PC-3 (cell line): ENCODE results near the gene NPLOC4. TPM values are rescaled to one million over a fixed set of nuclear protein-coding genes. Genes with fewer than 3 reads are reported as not detected.

Experiments used
- ATAC-seq: fragments of 200-7000 bp; cut with Tn5 transposase; 2 replicates; pipeline ENCODE4 v1.9.1; 2020; ENCODE audit warnings: mild to moderate bottlenecking, moderate library complexity
- BruUV-seq: library from RNA; stranded (reverse); fragments of 400-500 nt; replicated peaks from 2 replicates; lab custom pipeline; 2021; lab: Mats Ljungman, UMichigan
- CTCF ChIA-PET: fragments of 300-600 bp; sonication (Branson Sonifier 250); formaldehyde crosslinking; loops from one replicate; lab custom pipeline; 2022; ENCODE audit warnings: antibody characterized with exemption; lab: Charles Lee
- POLR2A ChIA-PET: fragments of 300-600 bp; sonication (Branson Sonifier 250); formaldehyde crosslinking; loops from one replicate; lab custom pipeline; 2022; ENCODE audit warnings: antibody characterized with exemption; ENCODE audit not compliant: unreplicated experiment; lab: Charles Lee
- DNase-seq: peaks from one replicate; pipeline ENCODE4 v3.0.0-alpha.2; 2015
- H2AFZ ChIP-seq: fragments of 300-600 bp; sonication (generic); 2 replicates; pipeline ENCODE4 v1.6.0; 2016; ENCODE audit warnings: antibody characterized with exemption, low read length
- H3F3A ChIP-seq: fragments of 300-600 bp; sonication (generic); one replicate; pipeline ENCODE4 v1.6.0; 2017; ENCODE audit warnings: antibody characterized with exemption, low read length, control low read depth, mild to moderate bottlenecking; ENCODE audit not compliant: unreplicated experiment
- H3K27ac ChIP-seq: fragments of 300-600 bp; sonication (generic); 2 replicates; pipeline ENCODE4 v1.5.1; 2016; ENCODE audit warnings: mild to moderate bottlenecking, low read length
- H3K27me3 ChIP-seq: fragments of 300-600 bp; sonication (generic); 2 replicates; pipeline ENCODE4 v1.6.1; 2016; ENCODE audit warnings: low read length, mixed read lengths
- H3K36me3 ChIP-seq: fragments of 300-600 bp; sonication (generic); 2 replicates; pipeline ENCODE4 v1.6.1; 2016; ENCODE audit warnings: low read depth, mixed run types, low read length, mixed read lengths
- H3K4me1 ChIP-seq: fragments of 300-600 bp; sonication (generic); 2 replicates; pipeline ENCODE4 v1.5.1; 2016; ENCODE audit warnings: low read length; ENCODE audit not compliant: insufficient read depth
- H3K4me2 ChIP-seq: fragments of 300-600 bp; sonication (generic); 2 replicates; pipeline ENCODE4 v1.6.0; 2016; ENCODE audit warnings: low read length
- H3K4me3 ChIP-seq: fragments of 300-600 bp; sonication (generic); 2 replicates; pipeline ENCODE4 v1.5.1; 2016; ENCODE audit warnings: mild to moderate bottlenecking, low read length, mixed read lengths
- H3K79me2 ChIP-seq: fragments of 300-600 bp; sonication (generic); 2 replicates; pipeline ENCODE4 v1.6.1; 2017; ENCODE audit warnings: low read length, mixed read lengths
- H3K9ac ChIP-seq: fragments of 300-600 bp; sonication (generic); 2 replicates; pipeline ENCODE4 v1.6.0; 2016; ENCODE audit warnings: mild to moderate bottlenecking, low read length
- H3K9me2 ChIP-seq: fragments of 300-600 bp; sonication (generic); replicated peaks from 2 replicates; pipeline ENCODE4 v1.6.1; 2016; ENCODE audit warnings: mixed run types, low read length, mixed read lengths
- H3K9me3 ChIP-seq: fragments of 300-600 bp; sonication (generic); 2 replicates; pipeline ENCODE4 v1.6.1; 2016; ENCODE audit warnings: low read length, mixed read lengths
- H4K20me1 ChIP-seq: fragments of 300-600 bp; sonication (generic); 2 replicates; pipeline ENCODE4 v1.6.1; 2016; ENCODE audit warnings: low read length, mixed read lengths
- EZH2 ChIP-seq: fragments of 300-600 bp; sonication (generic); IDR thresholded peaks from one replicate; pipeline ENCODE4 v1.6.1; 2017; ENCODE audit warnings: antibody characterized with exemption, mild to moderate bottlenecking, low read length; ENCODE audit not compliant: unreplicated experiment
- EZH2phosphoT487 ChIP-seq: fragments of 300-600 bp; sonication (generic); IDR thresholded peaks from 2 replicates; pipeline ENCODE4 v1.6.1; 2018; ENCODE audit warnings: mild to moderate bottlenecking, antibody characterized with exemption, low read length, borderline replicate concordance
- intact Hi-C: fragments of 100-400 bp; cut with micrococcal nuclease; formaldehyde crosslinking; loops from 2 replicates; pipeline ENCODE4 v1.9.0; 2023
- total RNA-seq: library from RNA; depleted of rRNA; stranded (reverse); fragments of >200 nt; gene quantifications from 2 replicates; pipeline ENCODE4 v1.2.3, GENCODE V29; 2014
- TF ChIP-seq, protein P1 (sequence below): fragments of 300-600 bp; sonication (generic); conservative IDR thresholded peaks from 2 replicates; pipeline ENCODE4 v1.5.1; 2017; ENCODE audit warnings: antibody characterized with exemption, low read depth, mild to moderate bottlenecking, low read length

The NPLOC4 gene
- total RNA-seq, 1 experiment from 2014 or later = 109 TPM

DNA sequence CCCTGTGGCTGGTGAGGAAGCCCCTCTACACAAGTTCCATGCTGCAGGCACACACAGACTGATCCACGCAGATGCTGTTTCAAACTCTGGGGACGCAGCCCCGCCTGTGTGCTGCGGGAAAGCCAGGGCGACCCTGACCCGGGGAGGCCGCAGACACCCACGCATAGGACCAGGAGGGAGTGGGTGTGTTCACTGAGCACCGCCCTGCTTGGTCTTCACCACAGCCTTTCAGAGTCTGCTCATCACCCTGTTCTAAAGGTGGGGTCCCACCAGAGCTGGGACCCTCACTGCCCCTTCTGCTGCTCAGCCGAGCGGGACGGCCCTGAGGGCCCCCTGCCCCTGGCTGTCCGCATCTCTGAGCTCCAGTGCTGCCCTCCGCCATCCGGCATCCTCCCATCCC is 7.6 kb upstream of the NPLOC4 start:
- H3K9me2 ChIP-seq = no peaks in the 10 kb centered on the region
- intact Hi-C loops = no loop called here
- no peaks in the 10 kb centered on the region for H3F3A ChIP-seq
- no peaks in the 10 kb centered on the region for H3K79me2 ChIP-seq
- ATAC-seq (no peak), DNase-seq (no peak)
- TF ChIP-seq EZH2 = no peak
- TF ChIP-seq, protein P1, sequence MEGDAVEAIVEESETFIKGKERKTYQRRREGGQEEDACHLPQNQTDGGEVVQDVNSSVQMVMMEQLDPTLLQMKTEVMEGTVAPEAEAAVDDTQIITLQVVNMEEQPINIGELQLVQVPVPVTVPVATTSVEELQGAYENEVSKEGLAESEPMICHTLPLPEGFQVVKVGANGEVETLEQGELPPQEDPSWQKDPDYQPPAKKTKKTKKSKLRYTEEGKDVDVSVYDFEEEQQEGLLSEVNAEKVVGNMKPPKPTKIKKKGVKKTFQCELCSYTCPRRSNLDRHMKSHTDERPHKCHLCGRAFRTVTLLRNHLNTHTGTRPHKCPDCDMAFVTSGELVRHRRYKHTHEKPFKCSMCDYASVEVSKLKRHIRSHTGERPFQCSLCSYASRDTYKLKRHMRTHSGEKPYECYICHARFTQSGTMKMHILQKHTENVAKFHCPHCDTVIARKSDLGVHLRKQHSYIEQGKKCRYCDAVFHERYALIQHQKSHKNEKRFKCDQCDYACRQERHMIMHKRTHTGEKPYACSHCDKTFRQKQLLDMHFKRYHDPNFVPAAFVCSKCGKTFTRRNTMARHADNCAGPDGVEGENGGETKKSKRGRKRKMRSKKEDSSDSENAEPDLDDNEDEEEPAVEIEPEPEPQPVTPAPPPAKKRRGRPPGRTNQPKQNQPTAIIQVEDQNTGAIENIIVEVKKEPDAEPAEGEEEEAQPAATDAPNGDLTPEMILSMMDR = no peak
- no peak for TF ChIP-seq EZH2phosphoT487
- no peak overlapping the region for H3K27ac ChIP-seq
- H3K9ac ChIP-seq = no peak overlapping the region
- POLR2A ChIA-PET = no interaction called here
- H4K20me1 ChIP-seq = no peaks in the 10 kb centered on the region
- no peaks in the 10 kb centered on the region for H3K9me3 ChIP-seq
- no peaks in the 10 kb centered on the region for H3K36me3 ChIP-seq
- no TSS peak for BruUV-seq
- peaks cover 11% of the 10 kb centered on the region for H3K4me1 ChIP-seq
- CTCF ChIA-PET = no interaction called here
- no peak overlapping the region for H3K4me3 ChIP-seq
- no peak overlapping the region for H3K4me2 ChIP-seq
- no peak overlapping the region for H2AFZ ChIP-seq
- no peaks in the 10 kb centered on the region for H3K27me3 ChIP-seq

DNA sequence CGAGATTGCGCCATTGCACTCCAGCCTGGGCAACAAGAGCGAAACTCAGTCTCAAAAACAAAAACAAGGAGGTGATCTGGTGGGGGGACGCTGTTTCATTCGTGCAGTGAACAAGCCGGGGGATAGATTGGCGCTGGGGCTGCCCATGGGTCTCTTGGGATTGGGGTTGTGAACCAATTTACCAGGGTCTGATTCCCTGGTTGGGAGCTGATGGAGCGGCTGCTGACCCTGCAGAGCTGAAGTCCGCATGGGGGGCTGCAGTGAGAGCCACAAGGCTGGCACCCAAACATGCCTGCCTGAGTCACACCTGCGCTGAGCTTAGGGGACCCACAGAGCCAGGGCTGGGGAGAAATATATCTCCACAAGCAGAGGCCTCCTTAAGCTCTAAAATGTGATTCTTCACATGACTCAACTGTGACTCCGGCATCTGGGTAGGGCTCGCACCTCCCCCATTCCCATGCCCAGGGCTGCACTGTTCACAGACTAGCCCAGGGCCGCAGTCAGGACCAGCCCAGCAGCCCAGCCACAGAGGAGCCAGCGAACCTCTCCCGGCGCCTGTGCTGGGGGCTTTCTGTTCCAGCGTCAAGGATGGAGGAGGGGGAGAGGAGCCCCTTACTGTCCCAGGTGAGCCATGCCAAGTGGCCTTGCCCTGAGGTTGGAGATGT is 5.0 kb upstream of the NPLOC4 start:
- peak; percentile 99 for ATAC-seq
- Histone ChIP-seq H3K27ac (peak overlapping the region; percentile 62), H3K27me3 (no peaks in the 10 kb centered on the region), H3F3A (no peaks in the 10 kb centered on the region), H3K9me3 (no peaks in the 10 kb centered on the region), H3K4me1 (peaks cover 11% of the 10 kb centered on the region), H3K79me2 (no peaks in the 10 kb centered on the region), H3K36me3 (no peaks in the 10 kb centered on the region), H2AFZ (peak overlapping the region; percentile 67), H4K20me1 (no peaks in the 10 kb centered on the region), H3K9ac (peak overlapping the region; percentile 46), H3K4me2 (peak overlapping the region; percentile 73), H3K9me2 (no peaks in the 10 kb centered on the region), H3K4me3 (peak overlapping the region; percentile 5; the same call in 1 of the 2 replicates)
- no peak for TF ChIP-seq EZH2phosphoT487
- TF ChIP-seq, protein P1 = no peak
- TF ChIP-seq EZH2 = no peak
- intact Hi-C loops = no loop called here
- no TSS peak for BruUV-seq
- DNase-seq = peak; percentile 83
- CTCF ChIA-PET = interaction anchor here (0.6 kb wide), 1 partner anchor 66 kb away, joined by 3 read pairs; no protein-coding TSS in a partner anchor
- POLR2A ChIA-PET = no interaction called here

DNA sequence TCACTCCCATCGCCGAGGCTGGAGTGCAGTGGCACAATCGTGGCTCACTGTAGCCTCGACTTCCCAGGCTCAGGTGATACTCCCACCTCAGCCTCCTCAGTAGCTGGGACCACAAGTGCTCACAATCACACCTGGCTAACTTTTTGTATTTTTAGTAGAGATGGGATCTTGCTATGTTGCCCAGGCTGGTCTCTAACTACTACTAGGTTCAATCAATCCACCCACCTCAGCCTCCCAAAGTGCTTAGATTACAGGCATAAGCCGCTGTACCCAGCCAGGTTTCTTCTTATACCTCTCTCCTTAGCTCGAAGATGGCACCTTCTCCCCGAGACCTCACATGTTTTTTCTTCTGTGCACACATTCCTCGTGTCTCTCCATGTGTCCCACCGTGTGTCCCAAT is 3.1 kb upstream of the NPLOC4 start:
- H3K4me1 ChIP-seq = peaks cover 20% of the 10 kb centered on the region
- DNase-seq (no peak), ATAC-seq (no peak)
- CTCF ChIA-PET = no interaction called here
- no peaks in the 10 kb centered on the region for H3K9me2 ChIP-seq
- H2AFZ ChIP-seq = no peak overlapping the region
- no peaks in the 10 kb centered on the region for H3K27me3 ChIP-seq
- H3K36me3 ChIP-seq = no peaks in the 10 kb centered on the region
- H3K4me2 ChIP-seq = no peak overlapping the region
- no peak overlapping the region for H3K27ac ChIP-seq
- H3K79me2 ChIP-seq = peaks cover 17% of the 10 kb centered on the region
- no peak overlapping the region for H3K9ac ChIP-seq
- H3K4me3 ChIP-seq = no peak overlapping the region
- H3K9me3 ChIP-seq = no peaks in the 10 kb centered on the region
- no peaks in the 10 kb centered on the region for H3F3A ChIP-seq
- TF ChIP-seq EZH2 (no peak), EZH2phosphoT487 (no peak)
- TF ChIP-seq, protein P1 = no peak
- POLR2A ChIA-PET = no interaction called here
- peaks cover 13% of the 10 kb centered on the region for H4K20me1 ChIP-seq
- no TSS peak for BruUV-seq
- intact Hi-C loops = no loop called here
